ENCODE measurements around the gene CBFA2T3.
"Not testable (repeated sequence)": the region's sequence is repeated elsewhere in the genome, so short reads cannot be mapped to it uniquely, and the experiment has no call there.

Gene CBFA2T3

GRCh38 chr16:88920618-88921590 is 56.1 kb downstream of the CBFA2T3 start:
- DNase-seq: no peak

DNA sequence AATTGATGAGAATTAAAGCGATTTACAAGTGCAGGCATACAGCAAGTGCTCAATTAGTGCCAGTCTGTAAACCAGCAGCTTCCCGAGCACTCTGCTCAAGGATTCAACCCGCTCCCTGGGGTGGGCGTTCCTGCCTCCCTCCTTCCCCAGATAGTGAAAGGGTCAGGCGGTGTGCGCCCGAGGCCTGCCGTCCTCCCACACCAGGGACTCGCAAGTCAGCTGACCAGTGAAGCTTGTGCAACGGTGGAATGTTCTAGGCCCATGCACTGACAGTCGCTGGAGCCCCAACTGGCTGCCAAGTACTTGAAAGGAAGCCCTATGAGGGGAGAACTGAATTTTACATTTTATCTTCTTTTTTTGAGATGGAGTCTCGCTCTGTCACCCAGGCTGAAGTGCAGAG is 57.1 kb downstream of the CBFA2T3 start:
- no peak for DNase-seq

- DNase-seq: not testable (repeated sequence)
Measured at GRCh38 chr16:88918896-88919295, 58.1 kb downstream of the CBFA2T3 start.

DNA sequence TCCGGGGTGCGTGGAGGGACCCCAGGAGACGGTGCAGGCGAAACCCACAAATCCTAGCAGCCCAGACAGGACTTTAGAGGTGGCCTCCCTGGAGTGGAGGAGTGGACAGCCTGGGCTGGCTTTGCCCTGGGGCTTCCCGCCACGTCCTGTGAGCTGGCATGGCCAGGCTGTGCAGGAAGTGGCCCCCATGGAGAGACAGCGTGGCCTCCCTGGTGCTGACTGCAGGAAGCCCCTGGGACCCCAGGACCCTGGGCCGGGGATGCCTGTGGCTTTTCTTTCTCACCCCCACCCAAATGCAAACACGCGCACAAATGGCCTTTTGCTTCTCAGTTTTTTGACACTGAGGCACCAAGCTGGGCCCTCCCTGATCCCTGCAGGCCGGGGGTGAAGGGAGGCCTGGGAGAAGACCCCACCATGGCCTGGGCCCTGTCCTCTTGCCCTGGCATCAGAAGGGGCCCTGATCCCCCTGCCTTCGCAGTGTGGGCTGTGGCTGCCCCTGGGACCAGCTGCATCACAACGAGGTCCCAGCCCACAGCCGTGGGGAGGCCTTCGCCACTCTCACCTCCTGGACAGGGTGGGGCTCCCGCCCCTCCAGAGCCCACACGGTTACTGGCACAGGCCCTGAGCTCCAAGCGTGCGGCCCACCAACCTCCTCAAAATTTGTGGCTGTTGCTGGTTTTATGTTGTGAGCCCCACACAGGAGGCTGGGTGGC is 58.9 kb downstream of the CBFA2T3 start:
- no peak for DNase-seq

- DNase-seq: no peak
Measured at GRCh38 chr16:88917146-88917914, 59.7 kb downstream of the CBFA2T3 start.

GRCh38 chr16:88915639-88916327 is 61.2 kb downstream of the CBFA2T3 start:
- DNase-seq: no peak

- no peak for DNase-seq
Measured at GRCh38 chr16:88914750-88915368, 62.1 kb downstream of the CBFA2T3 start.

DNA sequence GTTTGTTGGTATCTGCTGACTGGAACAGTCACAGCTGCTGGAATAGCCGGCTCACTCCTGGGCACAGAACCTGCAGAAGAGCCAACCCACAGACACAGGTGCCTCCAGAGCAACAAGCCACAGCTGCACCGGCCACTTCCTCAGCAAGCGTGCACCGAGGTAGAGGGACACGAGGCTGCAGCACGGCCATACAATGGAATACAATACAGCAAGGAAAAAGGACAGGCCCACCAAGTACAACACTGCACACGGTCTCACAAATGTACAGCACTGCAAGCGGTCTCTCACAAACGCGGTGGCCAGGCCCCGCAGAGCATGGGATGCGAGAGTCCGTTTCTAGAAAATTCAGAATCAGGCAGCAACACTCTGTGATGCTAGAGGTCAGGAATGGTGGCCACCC is 63.1 kb downstream of the CBFA2T3 start:
- DNase-seq: no peak

GRCh38 chr16:88913001-88913612 is 63.9 kb downstream of the CBFA2T3 start:
- DNase-seq: no peak

GRCh38 chr16:88912556-88912955 is 64.5 kb downstream of the CBFA2T3 start:
- DNase-seq: no peak

DNA sequence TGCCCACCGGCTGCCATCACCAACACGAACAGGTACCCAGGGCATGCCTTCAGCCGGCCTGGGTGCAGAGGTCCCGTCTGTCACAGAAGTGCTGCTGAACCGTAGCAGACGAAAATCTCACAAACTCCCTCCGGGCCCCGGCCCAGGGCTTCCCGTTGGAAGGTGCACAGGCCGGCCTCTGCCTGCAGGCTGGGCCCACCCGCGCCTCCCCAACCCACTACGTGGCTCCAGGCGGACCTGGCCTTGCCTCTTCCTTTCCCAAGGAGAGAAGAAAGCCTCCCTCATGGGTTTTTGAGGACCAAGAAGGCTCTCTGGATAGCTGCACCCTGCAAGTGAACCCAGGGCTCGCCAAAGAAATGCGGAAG is 65.1 kb downstream of the CBFA2T3 start:
- DNase-seq: no peak

- no peak for DNase-seq
Measured at GRCh38 chr16:88911136-88911945, 65.7 kb downstream of the CBFA2T3 start.

- DNase-seq: no peak
Measured at GRCh38 chr16:88910284-88911135, 66.5 kb downstream of the CBFA2T3 start.

- no peak for DNase-seq
Measured at GRCh38 chr16:88909431-88910210, 67.4 kb downstream of the CBFA2T3 start.

GRCh38 chr16:88908307-88908706 is 68.7 kb downstream of the CBFA2T3 start:
- no peak for DNase-seq

DNA sequence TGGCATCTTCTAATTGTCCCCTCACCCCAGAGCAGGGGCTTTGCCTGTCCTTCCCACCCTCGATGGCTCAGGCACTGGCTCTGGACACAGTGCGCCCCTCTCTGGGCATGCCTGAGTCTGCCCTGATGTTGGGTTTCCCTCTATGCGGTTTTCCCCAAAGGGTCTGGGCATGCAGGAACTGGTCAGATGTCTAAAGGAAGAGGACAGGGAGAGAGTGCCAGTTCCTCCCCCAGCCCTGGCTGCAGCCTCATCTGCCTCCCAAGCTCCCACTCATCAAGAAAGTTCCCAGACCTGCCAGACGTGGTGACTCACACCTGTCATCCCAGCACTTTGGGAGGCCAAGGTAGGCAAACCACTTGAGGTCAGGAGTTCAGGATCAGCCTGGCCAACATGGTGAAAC is 69.2 kb downstream of the CBFA2T3 start:
- no peak for DNase-seq

DNA sequence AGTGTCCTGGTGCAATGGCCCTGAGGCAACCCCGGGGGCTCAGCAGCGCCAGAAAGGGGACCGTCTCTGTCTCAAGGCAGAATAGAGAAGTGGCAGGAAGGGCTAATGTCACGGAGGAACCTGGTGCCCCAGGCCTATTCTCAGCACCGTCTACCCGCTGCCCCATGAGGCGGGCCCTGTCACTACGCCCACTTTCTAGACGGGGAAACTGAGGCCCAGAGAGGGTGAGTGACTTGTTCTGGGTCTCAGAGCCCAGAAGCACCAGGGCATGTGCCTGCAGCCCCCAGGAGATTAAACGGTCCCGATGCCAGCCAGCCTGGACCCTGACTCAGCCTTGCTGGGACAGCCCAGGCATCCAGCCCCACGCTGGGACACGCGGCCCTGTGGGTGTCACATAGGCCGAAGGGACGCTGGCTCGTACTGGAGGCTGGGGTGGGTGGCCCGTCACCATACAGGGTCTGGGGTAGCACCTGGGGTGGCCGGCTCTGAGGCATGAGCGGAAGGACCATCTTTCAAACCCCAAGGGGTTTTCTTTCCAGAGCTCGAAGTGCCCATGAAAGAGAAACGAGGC is 70.4 kb downstream of the CBFA2T3 start:
- no peak for DNase-seq

GRCh38 chr16:88906020-88906419 is 71.0 kb downstream of the CBFA2T3 start:
- no peak for DNase-seq

- no peak for DNase-seq
Measured at GRCh38 chr16:88905563-88905962, 71.4 kb downstream of the CBFA2T3 start.
